Body of pancreas (tissue), 4 donors: ENCODE results near the gene KRT33A.

Experiments used
- CTCF ChIP-seq, 7 experiments: fragments of 450-650 bp in 4 of 7; fragments of 200-600 bp in 3 of 7; sonication (generic) in 3 of 7; IDR thresholded peaks; one replicate each; pipeline ENCODE4 v1.5.1; 2016 to 2019; ENCODE audit warnings: antibody characterized with exemption in 7 of 7
- POLR2A ChIP-seq, 3 donors: fragments of 450-650 bp; IDR thresholded peaks; one replicate each; pipeline ENCODE4 v1.6.1; 2016; ENCODE audit warnings: antibody characterized with exemption in 3 of 3, mild to moderate bottlenecking in 2 of 3

DNA sequence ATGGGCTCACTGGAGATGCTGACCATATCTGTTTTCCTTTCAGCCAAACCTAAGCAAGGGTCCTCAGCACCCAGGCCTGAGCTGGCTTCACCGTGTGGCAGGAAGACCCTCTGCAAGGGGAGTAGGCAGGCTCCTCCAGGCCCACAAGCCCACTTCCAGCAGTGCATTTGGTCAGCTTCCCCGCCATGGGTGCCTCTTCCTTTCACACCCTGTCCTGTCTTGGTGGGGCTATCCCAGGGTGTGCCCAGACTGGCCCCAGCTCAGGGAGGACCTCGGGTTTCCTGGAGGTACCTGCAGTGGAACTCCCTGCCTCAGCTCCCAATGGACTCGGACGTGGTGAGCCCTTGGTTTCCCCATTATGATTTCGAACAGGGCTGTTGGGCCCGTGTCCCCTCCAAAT lies 22.4 kb downstream of the KRT33A start:
- TF ChIP-seq POLR2A (IDR thresholded peaks at IDR 0.05), result no peak
- no peak for TF ChIP-seq CTCF (IDR thresholded peaks at IDR 0.05)
